ENCODE results near the gene SUCLG2. TPM values are rescaled to one million over a fixed set of nuclear protein-coding genes. Genes with fewer than 3 reads are reported as not detected.

SUCLG2 gene
- total and polyA plus RNA-seq, 10 of the 15 experiments (the other 5 are each of a cell fraction or from before 2014, with no cell fraction given) = 17.8 to 50.9 (median 37.2) TPM

GRCh38 chr3:67657192-67657591 is 2.8 kb upstream of the SUCLG2 start:
- ChIA-PET RAD21 (ENCODE audit: unreplicated experiment) (no interaction called here), SMC1A (ENCODE audit: uncharacterized antibody, unreplicated experiment) (interaction anchor here (3.0 kb wide), 1 partner anchor 27 kb away, joined by 18 read pairs; no protein-coding TSS in a partner anchor), CTCF (no interaction called here), POLR2A (interaction anchor here (0.6 kb wide), 2 partner anchors 20 to 1279 kb away, joined by 3 to 4 read pairs; no protein-coding TSS in a partner anchor)
- no peak overlapping the region for H3K9ac ChIP-seq (ENCODE audit: control insufficient read depth, insufficient read depth, low read length)
- peaks cover 0 to 1% of the 10 kb centered on the region in 2 experiments; a peak in 2 of 4 replicates for H3K27me3 ChIP-seq (replicated peaks in 1 of 2; ENCODE audit: control insufficient read depth in 2 of 2, insufficient read depth in 2 of 2, low read length in 1 of 2)
- H3K27ac ChIP-seq (ENCODE audit: control insufficient read depth, insufficient read depth) = no peak overlapping the region
- FAIRE-seq (no peak), DNase-seq (ENCODE audit: low read depth, low spot score) (no peak), ATAC-seq (no peak)
- no peak overlapping the region for H2AFZ ChIP-seq (ENCODE audit: control insufficient read depth, low read depth, low read length)
- WGBS (ENCODE audit: insufficient coverage, insufficient replicate concordance, low lambda C conversion rate, missing lambda C conversion rate) = 78% methylated on average over 5 of the region's 5 CpGs
- H3K79me2 ChIP-seq (ENCODE audit: control insufficient read depth, insufficient read depth, low read length) = peaks cover 23% of the 10 kb centered on the region
- H3K9me3 ChIP-seq (replicated peaks; ENCODE audit: control insufficient read depth, insufficient read depth, low read length) = no peaks in the 10 kb centered on the region; the same call in 1 of the 3 replicates
- in situ Hi-C loops (cut with MboI) = no loop called here
- H3K4me3 ChIP-seq = no peak overlapping the region
- BruUV-seq (replicated peaks) = no TSS peak
- H3K4me1 ChIP-seq (ENCODE audit: control insufficient read depth, insufficient read depth, low read length) = peaks cover 14% of the 10 kb centered on the region
- TF ChIP-seq IKZF2 (IDR thresholded peaks at IDR 0.05) = no peak
- TF ChIP-seq IRF5 (IDR thresholded peaks at IDR 0.05; ENCODE audit: borderline replicate concordance) = no peak
- TF ChIP-seq NKRF (conservative IDR thresholded peaks at IDR 0.05) = no peak
- TF ChIP-seq CHD1 (IDR thresholded peaks at IDR 0.05; ENCODE audit: low read depth, low read length) = no peak
- TF ChIP-seq POLR2A (IDR thresholded peaks at IDR 0.05; ENCODE audit: low read depth, low read length) = no peak
- TF ChIP-seq POLR2AphosphoS2 (IDR thresholded peaks at IDR 0.05; ENCODE audit: low read depth, low read length) = no peak
- no peak for TF ChIP-seq ZNF687 (IDR thresholded peaks at IDR 0.05)
- no peak for TF ChIP-seq CHD4 (IDR thresholded peaks at IDR 0.05)
- TF ChIP-seq PML (IDR thresholded peaks at IDR 0.05; ENCODE audit: low read length) = no peak
- no peak for TF ChIP-seq USF1 (IDR thresholded peaks at IDR 0.05; ENCODE audit: borderline replicate concordance, extremely low read length, insufficient read depth, low read depth, low read length)
- no peak for TF ChIP-seq RELA (IDR thresholded peaks at IDR 0.05; ENCODE audit: borderline replicate concordance, partially characterized antibody)
- no peak for TF ChIP-seq GABPA (IDR thresholded peaks at IDR 0.05; ENCODE audit: low read depth)
- TF ChIP-seq ZNF24 (IDR thresholded peaks at IDR 0.05) = no peak
- TF ChIP-seq IRF3 (IDR thresholded peaks at IDR 0.05) = no peak
- H3K4me2 ChIP-seq (ENCODE audit: control insufficient read depth, insufficient read depth) = no peak overlapping the region
- no peaks in the 10 kb centered on the region for H3K36me3 ChIP-seq (ENCODE audit: control insufficient read depth in 2 of 2, insufficient read depth in 2 of 2, low read length in 1 of 2)
- intact Hi-C loops (cut with micrococcal nuclease; ENCODE audit: unreplicated experiment) = loop anchor here (10.0 kb wide), 1 partner anchor 1428 kb away; the partner anchor contains the start of genes ARL6IP5 and UBA3
- H4K20me1 ChIP-seq (ENCODE audit: control insufficient read depth, insufficient read depth) = no peaks in the 10 kb centered on the region
